H1 (cell line): ENCODE results near the gene EXOC1L. TPM values are rescaled to one million over a fixed set of nuclear protein-coding genes. Genes with fewer than 3 reads are reported as not detected.

Experiments used
- CTCF ChIA-PET: fragments of 300-600 bp; sonication (Branson Sonifier 250); formaldehyde crosslinking; loops from one replicate; lab custom pipeline; 2021; ENCODE audit not compliant: partially characterized antibody; lab: Charles Lee
- POLR2A ChIA-PET: fragments of 300-600 bp; sonication (Branson Sonifier 250); formaldehyde crosslinking; loops from one replicate; lab custom pipeline; 2021; ENCODE audit warnings: inconsistent platforms; ENCODE audit not compliant: partially characterized antibody; lab: Charles Lee
- DNase-seq, 2 experiments: peaks; one replicate each; pipeline versions ENCODE4 v3.0.0 to v3.0.0-alpha.2; 2010 to 2022; ENCODE audit warnings: low spot score in 2 of 2, low read depth in 1 of 2, mixed read lengths in 1 of 2
- FAIRE-seq: peaks from 2 replicates; lab custom pipeline; 2011; peaks lifted over from hg19 to GRCh38; lab: Jason Lieb, UNC
- H2AFZ ChIP-seq: 2 replicates; pipeline ENCODE4 v1.8.1; 2012; ENCODE audit warnings: low read length, inconsistent platforms
- H2AK5ac ChIP-seq: 2 replicates; pipeline ENCODE4 v1.6.1; 2013; ENCODE audit warnings: low read depth, low read length
- H2BK120ac ChIP-seq: replicated peaks from 2 replicates; pipeline ENCODE3; 2013; ENCODE audit warnings: low read depth, low read length, inconsistent platforms
- H2BK12ac ChIP-seq: 2 replicates; pipeline ENCODE4 v1.6.1; 2013; ENCODE audit warnings: low read depth, low read length
- H2BK15ac ChIP-seq: 2 replicates; pipeline ENCODE4 v1.6.1; 2013; ENCODE audit warnings: low read length
- H2BK20ac ChIP-seq: 2 replicates; pipeline ENCODE4 v1.6.1; 2013; ENCODE audit warnings: low read length
- H2BK5ac ChIP-seq: 2 replicates; pipeline ENCODE4 v1.6.1; 2013; ENCODE audit warnings: low read depth, low read length
- H3K14ac ChIP-seq: 2 replicates; pipeline ENCODE4 v1.6.1; 2013; ENCODE audit warnings: inconsistent platforms; ENCODE audit not compliant: insufficient read length
- H3K18ac ChIP-seq: 2 replicates; pipeline ENCODE4 v1.6.1; 2013; ENCODE audit warnings: low read length; ENCODE audit errors: extremely low read depth
- H3K23ac ChIP-seq: 2 replicates; pipeline ENCODE4 v1.6.1; 2013; ENCODE audit warnings: inconsistent platforms; ENCODE audit not compliant: insufficient read length
- H3K23me2 ChIP-seq: 2 replicates; pipeline ENCODE4 v1.6.1; 2013; ENCODE audit warnings: low read depth, low read length
- H3K27ac ChIP-seq: 2 replicates; pipeline ENCODE4 v1.6.1; 2011; ENCODE audit warnings: low read depth, low read length, inconsistent platforms
- H3K27me3 ChIP-seq, 4 experiments: replicated peaks in 1 of 4; 1 replicate in 1 of 4; 2 replicates in 3 of 4; pipeline versions ENCODE4 v1.6.1 to v1.8.1; 2011 to 2013; ENCODE audit warnings: low read length in 3 of 4, mild to moderate bottlenecking in 3 of 4, inconsistent platforms in 2 of 4, mixed read lengths in 2 of 4, moderate library complexity in 1 of 4; ENCODE audit not compliant: control insufficient read depth in 3 of 4, insufficient read depth in 3 of 4; ENCODE audit errors: extremely low read depth in 1 of 4
- H3K36me3 ChIP-seq, 4 experiments: 2 replicates each; pipeline versions ENCODE4 v1.6.1 to v1.8.1; 2011 to 2013; ENCODE audit warnings: mild to moderate bottlenecking in 4 of 4, low read length in 3 of 4, moderate library complexity in 2 of 4, control low read depth in 1 of 4, inconsistent platforms in 1 of 4; ENCODE audit not compliant: insufficient read depth in 4 of 4, control insufficient read depth in 2 of 4
- H3K4ac ChIP-seq: replicated peaks from 2 replicates; pipeline ENCODE3; 2013; ENCODE audit warnings: low read length, low read depth, mixed read lengths, inconsistent platforms; ENCODE audit not compliant: insufficient read length
- H3K4me1 ChIP-seq, 4 experiments: replicated peaks in 1 of 4; 1 replicate in 1 of 4; 2 replicates in 3 of 4; pipeline versions ENCODE4 v1.6.1 to v1.8.1; 2011 to 2013; ENCODE audit warnings: low read length in 3 of 4, inconsistent platforms in 2 of 4, mixed read lengths in 1 of 4; ENCODE audit not compliant: insufficient read depth in 4 of 4, control insufficient read depth in 3 of 4
- H3K4me2 ChIP-seq, 2 experiments: 2 replicates each; pipeline versions ENCODE4 v1.6.1 to v1.8.1; 2011 to 2013; ENCODE audit warnings: low read depth in 2 of 2, low read length in 2 of 2, control low read depth in 1 of 2, inconsistent platforms in 1 of 2, mild to moderate bottlenecking in 1 of 2; ENCODE audit not compliant: insufficient read depth in 1 of 2
- H3K4me3 ChIP-seq, 4 experiments: fragments of 200-600, 300-600 bp in 1 of 4; sonication (generic), shearing (Covaris generic), sonication (Bioruptor Twin) in 1 of 4; 2 replicates each; pipeline versions ENCODE4 v1.5.1 to v1.8.1; 2011 to 2016; ENCODE audit warnings: low read length in 4 of 4, low read depth in 3 of 4, control low read depth in 2 of 4, inconsistent platforms in 2 of 4, mild to moderate bottlenecking in 2 of 4, mixed read lengths in 1 of 4, moderate library complexity in 1 of 4; ENCODE audit not compliant: insufficient read depth in 2 of 4; ENCODE audit errors: extremely low read depth in 1 of 4
- H3K56ac ChIP-seq: replicated peaks from 2 replicates; pipeline ENCODE3; 2013; ENCODE audit warnings: low read depth, mild to moderate bottlenecking, mixed read lengths, low read length, inconsistent platforms; ENCODE audit not compliant: insufficient read length
- H3K79me1 ChIP-seq: 2 replicates; pipeline ENCODE4 v1.6.1; 2013; ENCODE audit warnings: low read depth, low read length, control low read depth
- H3K79me2 ChIP-seq, 2 experiments: 2 replicates each; pipeline versions ENCODE4 v1.6.1 to v1.8.1; 2012 to 2013; ENCODE audit warnings: low read length in 2 of 2, mild to moderate bottlenecking in 2 of 2, inconsistent platforms in 1 of 2; ENCODE audit not compliant: insufficient read depth in 2 of 2, control insufficient read depth in 1 of 2
- H3K9ac ChIP-seq, 4 experiments: replicated peaks in 1 of 4; 1 replicate in 1 of 4; 2 replicates in 3 of 4; pipeline versions ENCODE4 v1.6.1 to v1.8.1; 2011 to 2013; ENCODE audit warnings: low read depth in 3 of 4, low read length in 3 of 4, control low read depth in 2 of 4, mild to moderate bottlenecking in 2 of 4, moderate library complexity in 2 of 4, inconsistent platforms in 1 of 4; ENCODE audit errors: extremely low read depth in 1 of 4
- H3K9me3 ChIP-seq, 2 experiments: 2 replicates each; pipeline versions ENCODE4 v1.6.1 to v1.8.1; 2012 to 2013; ENCODE audit warnings: mild to moderate bottlenecking in 2 of 2, moderate library complexity in 2 of 2, control low read depth in 1 of 2, inconsistent platforms in 1 of 2, low read depth in 1 of 2, low read length in 1 of 2, mixed read lengths in 1 of 2; ENCODE audit not compliant: insufficient read depth in 2 of 2
- H4K20me1 ChIP-seq, 2 experiments: replicated peaks in 1 of 2; 2 replicates each; pipeline versions ENCODE3 to v1.8.1; 2011 to 2013; ENCODE audit warnings: inconsistent platforms in 2 of 2, low read length in 2 of 2, mild to moderate bottlenecking in 1 of 2; ENCODE audit not compliant: insufficient read depth in 2 of 2, control insufficient read depth in 1 of 2
- H4K5ac ChIP-seq: 2 replicates; pipeline ENCODE4 v1.6.1; 2013; ENCODE audit warnings: low read length, low read depth, mixed read lengths, inconsistent platforms; ENCODE audit not compliant: insufficient read length
- H4K8ac ChIP-seq: 2 replicates; pipeline ENCODE4 v1.8.0; 2013; ENCODE audit warnings: mild to moderate bottlenecking, moderate library complexity, low read length, inconsistent platforms; ENCODE audit not compliant: insufficient read depth; ENCODE audit errors: extremely low read depth
- H4K91ac ChIP-seq: replicated peaks from 2 replicates; pipeline ENCODE3; 2013; ENCODE audit warnings: low read length, mixed read lengths, inconsistent platforms; ENCODE audit not compliant: insufficient read length
- BCL11A ChIP-seq, 2 experiments: IDR thresholded peaks; one replicate each; pipeline ENCODE4 v1.6.1; 2011; ENCODE audit warnings: low read depth in 2 of 2, low read length in 2 of 2, mild to moderate bottlenecking in 2 of 2
- JUND ChIP-seq: IDR thresholded peaks from 2 replicates; pipeline ENCODE4 v1.6.1; 2011; ENCODE audit warnings: mild to moderate bottlenecking, improper control_type of control experiment, low read length
- POLR2AphosphoS5 ChIP-seq: IDR thresholded peaks from 2 replicates; pipeline ENCODE4 v1.6.1; 2011; ENCODE audit warnings: low read depth, low read length
- WGBS, 2 experiments: shearing (Covaris generic) in 1 of 2; methylation state at CpG; one replicate each; pipeline versions ENCODE4 v1.1.6 to v1.1.7; 2013 to 2015; ENCODE audit warnings: low lambda C conversion rate in 2 of 2, mixed read lengths in 2 of 2, inconsistent platforms in 1 of 2, low coverage in 1 of 2, missing lambda C conversion rate in 1 of 2; ENCODE audit not compliant: insufficient replicate concordance in 2 of 2, insufficient coverage in 1 of 2, insufficient read length in 1 of 2; ENCODE audit errors: extremely low coverage in 1 of 2, missing lambda C conversion rate in 1 of 2; 5-methylcytosine and 5-hydroxymethylcytosine counted together
- polyA plus RNA-seq, 7 experiments: library from polyadenylated mRNA; depleted of rRNA in 3 of 7; stranded (reverse) in 5 of 7; unstranded in 2 of 7; fragments of >200 nt in 5 of 7; fragments of 200-250 nt in 2 of 7; gene quantifications; 1 replicate in 5 of 7; 2 replicates in 1 of 7; 4 replicates in 1 of 7; pipeline versions ENCODE4 v1.2.1 to v1.2.3, GENCODE V29; 2011 to 2013; ENCODE audit warnings: missing spikeins in 2 of 7, mixed read lengths in 2 of 7
- total RNA-seq: library from RNA; stranded (reverse); fragmentation: NEBNext Ultra II Directional; extraction: Animal tissue kit (Norgen Biotek cat#: 25700); gene quantifications from 2 replicates; pipeline ENCODE4 v1.2.1, GENCODE V29; 2021

Gene EXOC1L
- total and polyA plus RNA-seq, 2 of the 8 experiments (the other 6 are each of a cell fraction or from before 2014, with no cell fraction given), result 0.08 TPM; not detected in 1

GRCh38 chr4:55840956-55841355, 21.4 kb downstream of the EXOC1L start:
- no peaks in the 10 kb centered on the region for H3K4me1 ChIP-seq
- no peak overlapping the region for H3K4me2 ChIP-seq
- TF ChIP-seq BCL11A (IDR thresholded peaks at IDR 0.05; ENCODE audit: low read depth in 2 of 2, low read length in 2 of 2), result no peak
- TF ChIP-seq JUND, result no peak
- no peak for TF ChIP-seq POLR2AphosphoS5
- CTCF ChIA-PET, result interaction anchor here (1.0 to 2.4 kb wide), 2 partner anchors 9 to 26 kb away, joined by 3 to 7 read pairs; no protein-coding TSS in a partner anchor
- no peaks in the 10 kb centered on the region; a peak in 1 of 8 replicates for H3K36me3 ChIP-seq
- H3K23ac ChIP-seq, result no peak overlapping the region
- H3K18ac ChIP-seq, result no peak overlapping the region
- H3K23me2 ChIP-seq, result no peaks in the 10 kb centered on the region
- H3K79me2 ChIP-seq, result no peaks in the 10 kb centered on the region
- H3K4ac ChIP-seq, result no peak overlapping the region
- H3K56ac ChIP-seq, result no peak overlapping the region
- no peak overlapping the region for H4K5ac ChIP-seq
- DNase-seq (no peak), FAIRE-seq (no peak)
- no peak overlapping the region for H3K9ac ChIP-seq
- no peak overlapping the region for H2AFZ ChIP-seq
- H3K9me3 ChIP-seq, result peaks cover 0 to 6% of the 10 kb centered on the region in 2 experiments; a peak in 2 of 4 replicates
- 88% methylated on average over 1 of the region's 1 CpG; no CpG with 5 or more reads in 1 of the 2 experiments for WGBS, 2 experiments
- no peak overlapping the region for H3K27ac ChIP-seq
- H3K14ac ChIP-seq, result no peak overlapping the region
- H4K20me1 ChIP-seq, result no peaks in the 10 kb centered on the region
- H2BK120ac ChIP-seq, result no peak overlapping the region
- no peaks in the 10 kb centered on the region for H3K27me3 ChIP-seq
- no peak overlapping the region for H4K8ac ChIP-seq
- H3K4me3 ChIP-seq, result no peak overlapping the region
- POLR2A ChIA-PET, result interaction anchor here (0.7 to 1.7 kb wide), 5 partner anchors 9 to 22 kb away, joined by 3 to 8 read pairs (median 7); partner anchors contain the start of gene EXOC1L
- no peak overlapping the region for H2BK15ac ChIP-seq
- no peaks in the 10 kb centered on the region for H3K79me1 ChIP-seq
- H4K91ac ChIP-seq, result no peak overlapping the region
- H2BK20ac ChIP-seq, result no peak overlapping the region
- no peak overlapping the region for H2BK12ac ChIP-seq
- no peak overlapping the region for H2AK5ac ChIP-seq
- H2BK5ac ChIP-seq, result no peak overlapping the region
